NT2/D1 (cell line): ENCODE measurements around the gene INSRR.

Experiments
- DNase-seq: peaks from one replicate; pipeline ENCODE4 v3.0.0-alpha.2; 2011; ENCODE audit warnings: low read depth, low spot score
- H3K27me3 ChIP-seq: 2 replicates; pipeline ENCODE4 v1.6.0; 2011; ENCODE audit warnings: mild to moderate bottlenecking; ENCODE audit not compliant: insufficient read length, insufficient read depth
- H3K36me3 ChIP-seq: 2 replicates; pipeline ENCODE4 v1.6.1; 2011; ENCODE audit warnings: mild to moderate bottlenecking, low read length, mixed read lengths; ENCODE audit not compliant: insufficient read depth, insufficient read length
- H3K4me1 ChIP-seq: 2 replicates; pipeline ENCODE4 v1.5.1; 2011; ENCODE audit not compliant: insufficient read depth, insufficient read length
- H3K4me3 ChIP-seq: 2 replicates; pipeline ENCODE4 v1.5.1; 2011; ENCODE audit warnings: low read depth; ENCODE audit not compliant: insufficient read length
- H3K9ac ChIP-seq: 2 replicates; pipeline ENCODE4 v1.6.0; 2011; ENCODE audit warnings: low read depth; ENCODE audit not compliant: insufficient read length
- H3K9me3 ChIP-seq: 2 replicates; pipeline ENCODE4 v1.5.1; 2011; ENCODE audit warnings: mild to moderate bottlenecking, low read length; ENCODE audit not compliant: insufficient read depth
- SUZ12 ChIP-seq: IDR thresholded peaks from 2 replicates; pipeline ENCODE4 v1.6.1; 2011; ENCODE audit not compliant: insufficient read length, insufficient read depth; ENCODE audit errors: extremely low read depth
- YY1 ChIP-seq: IDR thresholded peaks from 2 replicates; pipeline ENCODE4 v1.6.1; 2011; ENCODE audit not compliant: insufficient read length, insufficient read depth
- ZNF274 ChIP-seq: IDR thresholded peaks from 2 replicates; pipeline ENCODE4 v1.6.1; 2011; ENCODE audit warnings: mild to moderate bottlenecking, low read depth, low read length

Gene INSRR

GRCh38 chr1:156862997-156863599 is 4.2 kb upstream of the INSRR start:
- H3K4me3 ChIP-seq, result no peak overlapping the region
- peaks cover 61% of the 10 kb centered on the region for H3K27me3 ChIP-seq
- no peaks in the 10 kb centered on the region for H3K9me3 ChIP-seq
- no peaks in the 10 kb centered on the region for H3K36me3 ChIP-seq
- TF ChIP-seq YY1 (no peak), ZNF274 (no peak), SUZ12 (no peak)
- H3K4me1 ChIP-seq, result peaks cover 33% of the 10 kb centered on the region
- DNase-seq, result no peak
- no peak overlapping the region for H3K9ac ChIP-seq

GRCh38 chr1:156862584-156862983 is 3.7 kb upstream of the INSRR start:
- TF ChIP-seq SUZ12, result no peak
- Histone ChIP-seq H3K9ac (no peak overlapping the region), H3K4me1 (peaks cover 36% of the 10 kb centered on the region), H3K4me3 (no peak overlapping the region), H3K9me3 (no peaks in the 10 kb centered on the region), H3K27me3 (peaks cover 67% of the 10 kb centered on the region), H3K36me3 (no peaks in the 10 kb centered on the region)
- no peak for DNase-seq

GRCh38 chr1:156860628-156861423 is 1.9 kb upstream of the INSRR start, which contains the start of gene NTRK1:
TSS of gene NTRK1 (plus strand) at chr1:156860865. CDS start at chr1:156860935, 70 bp downstream.
- Histone ChIP-seq H3K36me3 (no peaks in the 10 kb centered on the region), H3K9ac (peak within 1 kb of the TSS; percentile 80), H3K27me3 (peaks cover 82% of the 10 kb centered on the region), H3K4me3 (peak within 1 kb of the TSS; percentile 39), H3K9me3 (no peaks in the 10 kb centered on the region), H3K4me1 (peaks cover 25% of the 10 kb centered on the region)
- DNase-seq, result no peak
- TF ChIP-seq YY1, result no peak
- no peak for TF ChIP-seq ZNF274
- TF ChIP-seq SUZ12, result no peak

GRCh38 chr1:156860113-156860627 is 1.3 kb upstream of the INSRR start:
- Histone ChIP-seq H3K9ac (peak overlapping the region; percentile 80), H3K4me3 (peak overlapping the region; percentile 39), H3K9me3 (no peaks in the 10 kb centered on the region), H3K36me3 (no peaks in the 10 kb centered on the region), H3K27me3 (peaks cover 82% of the 10 kb centered on the region), H3K4me1 (peaks cover 25% of the 10 kb centered on the region)
- DNase-seq, result no peak
- no peak for TF ChIP-seq SUZ12
- TF ChIP-seq YY1, result no peak
- no peak for TF ChIP-seq ZNF274

GRCh38 chr1:156859523-156860112 is 701 bp upstream of the INSRR start:
- Histone ChIP-seq H3K9me3 (no peaks in the 10 kb centered on the region), H3K36me3 (no peaks in the 10 kb centered on the region), H3K4me3 (peak overlapping the region; percentile 39), H3K4me1 (peaks cover 25% of the 10 kb centered on the region), H3K27me3 (peaks cover 82% of the 10 kb centered on the region), H3K9ac (peak overlapping the region; percentile 80)
- TF ChIP-seq SUZ12, result no peak
- no peak for TF ChIP-seq YY1
- no peak for TF ChIP-seq ZNF274
- no peak for DNase-seq

- Histone ChIP-seq H3K27me3 (peaks cover 81% of the 10 kb centered on the region), H3K4me1 (peaks cover 21% of the 10 kb centered on the region), H3K9ac (peak overlapping the region; percentile 14), H3K36me3 (no peaks in the 10 kb centered on the region), H3K9me3 (no peaks in the 10 kb centered on the region), H3K4me3 (peak overlapping the region; percentile 26)
- TF ChIP-seq ZNF274 (no peak), SUZ12 (no peak), YY1 (no peak)
- DNase-seq, result no peak
Measured at GRCh38 chr1:156858555-156858956, 361 bp downstream of the INSRR start.

- Histone ChIP-seq H3K9me3 (no peaks in the 10 kb centered on the region), H3K27me3 (peaks cover 72% of the 10 kb centered on the region)
- TF ChIP-seq ZNF274 (no peak), YY1 (no peak), SUZ12 (no peak)
Measured at GRCh38 chr1:156857532-156857931, 1.4 kb downstream of the INSRR start.

More at GRCh38 chr1:156857532-156857931, 1.4 kb downstream of the INSRR start:
- no peak for DNase-seq
- Histone ChIP-seq H3K9ac (no peak overlapping the region), H3K4me1 (peaks cover 20% of the 10 kb centered on the region), H3K36me3 (no peaks in the 10 kb centered on the region), H3K4me3 (no peak overlapping the region)
